Brain microvascular endothelial cell (primary cell): ENCODE results near the gene MAP3K14.
"Not testable (repeated sequence)": the region's sequence is repeated elsewhere in the genome, so short reads cannot be mapped to it uniquely, and the experiment has no call there.

Source experiments
- DNase-seq: peaks from one replicate; pipeline ENCODE4 v3.0.0-alpha.2; 2020
- H3K27ac ChIP-seq: fragments of 250-450 bp; sonication (Bioruptor Pico); 2 replicates; pipeline ENCODE4 v1.5.1; 2020; ENCODE audit warnings: mild to moderate bottlenecking, moderate library complexity
- H3K27me3 ChIP-seq: fragments of 250-450 bp; sonication (Bioruptor Pico); replicated peaks from 2 replicates; pipeline ENCODE4 v1.5.1; 2020; ENCODE audit warnings: mild to moderate bottlenecking
- H3K36me3 ChIP-seq: fragments of 250-450 bp; sonication (Bioruptor Pico); replicated peaks from 2 replicates; pipeline ENCODE4 v1.5.1; 2020; ENCODE audit warnings: mild to moderate bottlenecking
- H3K4me3 ChIP-seq: 2 replicates; pipeline ENCODE4 v1.5.1; 2011; ENCODE audit warnings: low read depth, mild to moderate bottlenecking, control low read depth, low read length, moderate library complexity
- CTCF ChIP-seq: IDR thresholded peaks from 2 replicates; pipeline ENCODE4 v1.5.1; 2011; ENCODE audit warnings: low read depth, mild to moderate bottlenecking, moderate library complexity, low read length, control low read depth, inconsistent platforms; ENCODE audit errors: missing control alignments
- in situ Hi-C: cut with HindIII; loops from 2 replicates; pipeline ENCODE4 v1.10.0; 2017; ENCODE audit warnings: low sequenced_read_pairs, low pct_ligation_motif_present

The MAP3K14 gene

DNA sequence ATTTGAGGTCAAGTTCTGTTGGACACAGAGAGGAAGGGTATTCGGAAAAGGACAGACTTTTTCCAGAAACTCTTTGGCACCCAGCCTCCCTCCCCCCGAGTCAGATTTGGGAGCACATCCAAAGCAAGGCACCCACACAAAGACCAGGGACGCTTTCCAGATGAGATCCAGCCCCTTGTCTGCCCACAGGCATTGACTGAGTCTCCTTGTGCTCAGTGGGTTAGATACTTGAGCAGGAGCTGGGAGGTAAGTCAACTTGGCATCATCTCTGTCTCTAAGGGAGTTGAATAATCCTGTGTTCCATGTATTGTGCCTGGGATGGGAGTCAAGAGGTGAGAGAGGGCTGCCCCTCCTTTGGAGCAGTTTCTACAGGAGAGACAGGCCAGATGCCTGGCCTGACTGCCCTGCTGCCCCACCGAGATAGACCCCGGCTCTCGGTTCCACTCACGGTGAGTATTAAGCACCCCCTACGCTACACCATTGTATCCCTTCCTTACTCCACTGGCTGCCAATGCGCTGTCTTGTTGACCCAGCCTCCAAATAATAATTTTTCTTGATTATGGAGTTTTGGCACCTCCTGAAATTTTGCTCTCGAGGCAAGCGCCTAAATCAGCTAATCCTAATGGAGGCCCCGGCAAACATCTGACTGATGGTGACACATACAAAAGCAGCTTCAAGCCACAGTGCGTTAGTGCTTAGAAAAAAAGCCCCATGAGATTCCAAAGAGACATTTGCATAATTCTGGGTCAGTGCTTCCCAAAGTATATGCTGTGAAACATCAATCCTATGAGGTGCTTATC, 29.6 kb upstream of the MAP3K14 start:
- Histone ChIP-seq H3K36me3 (no peaks in the 10 kb centered on the region), H3K27ac (no peak overlapping the region), H3K4me3 (no peak overlapping the region), H3K27me3 (no peaks in the 10 kb centered on the region)
- DNase-seq: no peak
- no peak for TF ChIP-seq CTCF
- in situ Hi-C loops: no loop called here

DNA sequence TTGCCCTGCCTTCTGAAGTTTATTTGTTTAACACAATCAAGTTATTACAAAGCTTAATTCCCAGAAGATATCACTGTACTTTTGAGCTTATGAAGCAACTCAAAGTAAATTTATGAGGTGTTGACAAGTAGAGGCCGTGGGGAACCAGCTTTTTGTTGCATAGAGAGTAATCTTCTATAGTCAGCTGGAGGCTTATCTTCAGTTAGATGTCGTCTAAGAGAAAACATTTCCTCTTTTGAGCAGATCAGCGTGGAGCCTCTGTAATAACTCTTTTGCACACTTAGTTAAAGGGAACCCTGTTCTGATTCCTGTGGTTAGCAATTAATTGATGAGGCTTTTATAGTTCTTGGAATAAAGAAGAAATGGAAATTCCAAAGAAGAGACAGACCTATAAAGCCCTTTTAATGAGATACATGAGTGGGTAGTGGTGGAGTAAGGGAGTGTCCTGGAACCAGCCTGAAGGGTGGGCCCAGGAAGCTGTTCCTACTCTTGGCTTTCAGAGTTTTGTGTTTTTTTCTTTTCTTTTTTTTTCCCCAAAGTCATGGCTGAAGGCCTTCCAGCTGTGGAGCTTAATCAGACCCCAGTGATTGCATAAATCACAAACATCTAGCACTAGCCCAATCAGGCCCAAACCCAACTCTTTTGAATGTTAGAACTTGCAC, 28.9 kb upstream of the MAP3K14 start:
- Histone ChIP-seq H3K4me3 (no peak overlapping the region), H3K27ac (no peak overlapping the region), H3K27me3 (no peaks in the 10 kb centered on the region), H3K36me3 (no peaks in the 10 kb centered on the region)
- TF ChIP-seq CTCF: no peak
- in situ Hi-C loops: no loop called here
- DNase-seq: peak; percentile 25

DNA sequence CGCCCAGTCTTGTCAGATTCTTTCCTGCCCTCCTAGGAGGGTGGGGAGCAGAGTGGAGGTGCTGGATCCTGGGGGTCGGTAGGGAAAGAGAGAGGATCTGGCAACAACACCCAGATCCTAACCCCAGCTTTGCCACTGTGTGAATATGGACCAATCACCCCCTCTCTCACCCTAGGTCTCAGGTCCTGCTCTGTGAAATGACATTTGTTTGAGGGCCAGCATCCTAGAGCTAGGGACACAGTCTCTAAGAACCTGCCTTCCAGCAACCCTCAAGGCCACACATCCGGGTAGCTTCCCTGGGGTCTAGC, 28.4 kb upstream of the MAP3K14 start:
- Histone ChIP-seq H3K27ac (no peak overlapping the region), H3K4me3 (no peak overlapping the region), H3K27me3 (no peaks in the 10 kb centered on the region), H3K36me3 (no peaks in the 10 kb centered on the region)
- in situ Hi-C loops: no loop called here
- DNase-seq: no peak
- TF ChIP-seq CTCF: no peak

DNA sequence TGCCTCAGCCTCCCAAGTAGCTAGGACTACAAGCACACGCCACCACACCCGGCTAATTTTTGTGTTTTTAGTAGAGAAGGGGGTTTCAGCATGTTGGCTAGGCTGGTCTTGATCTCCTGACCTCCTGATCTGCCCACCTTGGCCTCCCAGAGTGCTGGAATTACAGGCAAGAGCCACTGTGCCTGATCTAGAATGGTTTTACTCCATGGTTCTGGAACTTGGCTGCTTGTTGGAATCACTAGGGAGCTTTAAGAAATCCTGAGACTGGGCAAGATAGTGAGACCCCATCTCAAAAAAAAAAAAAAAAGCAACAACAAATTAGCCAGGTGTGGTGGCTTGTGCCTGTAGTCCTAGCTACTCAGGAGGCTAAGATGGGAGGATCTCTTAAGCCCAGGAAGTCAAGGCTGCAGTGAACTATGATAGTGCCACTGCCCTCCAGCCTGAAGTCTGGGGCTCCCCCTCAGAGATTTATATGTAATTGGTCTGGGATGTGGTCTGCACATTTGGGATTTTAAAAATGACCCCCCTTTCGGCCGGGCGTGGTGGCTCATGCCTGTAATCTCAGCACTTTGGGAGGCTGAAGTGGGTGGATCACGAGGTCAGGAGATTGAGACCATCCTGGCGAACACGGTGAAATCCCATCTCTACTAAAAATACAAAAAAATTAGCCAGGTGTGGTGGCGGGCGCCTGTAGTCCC, 27.3 kb upstream of the MAP3K14 start:
- H3K27ac ChIP-seq, H3K4me3 ChIP-seq, H3K27me3 ChIP-seq, DNase-seq, H3K36me3 ChIP-seq, in situ Hi-C loops: not testable (repeated sequence)

DNA sequence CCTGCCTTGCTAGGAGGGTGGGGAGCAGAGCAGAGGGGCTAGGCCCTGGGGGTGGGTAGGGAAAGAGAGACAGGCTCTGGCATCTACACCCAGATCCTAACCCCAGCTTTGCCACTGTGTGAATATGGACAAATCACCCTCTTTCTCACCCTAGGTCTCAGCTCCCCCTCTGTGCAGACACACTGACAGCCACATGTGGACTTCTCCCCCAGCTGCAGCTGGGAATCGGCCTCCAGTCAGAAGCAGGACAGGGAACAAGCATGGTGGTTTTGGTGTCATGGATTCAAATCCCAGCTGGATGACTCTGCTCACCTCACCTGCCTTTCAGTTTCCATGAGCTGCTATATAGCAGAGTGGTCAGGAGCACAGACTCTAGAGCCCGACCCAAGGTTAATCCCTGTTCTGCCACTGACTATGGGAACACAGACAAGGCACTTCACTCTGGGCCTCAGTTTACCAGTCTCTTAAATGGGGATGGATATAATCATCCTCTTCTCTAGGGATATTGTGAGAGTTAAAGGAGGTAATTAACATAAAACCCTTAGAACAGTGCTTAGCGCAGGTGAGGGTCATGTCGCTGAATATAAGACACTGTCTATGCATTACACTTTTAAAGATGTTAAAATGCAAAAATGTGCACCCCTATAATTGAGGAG, 26.2 kb upstream of the MAP3K14 start:
- no peak for DNase-seq
- no peaks in the 10 kb centered on the region for H3K27me3 ChIP-seq
- in situ Hi-C loops: no loop called here

More for the DNA sequence above, 26.2 kb upstream of the MAP3K14 start:
- Histone ChIP-seq H3K27ac (no peak overlapping the region), H3K36me3 (no peaks in the 10 kb centered on the region), H3K4me3 (no peak overlapping the region)
- no peak for TF ChIP-seq CTCF
